Omental fat pad (tissue), 4 donors: ENCODE results near the gene CAPN5. TPM values are rescaled to one million over a fixed set of nuclear protein-coding genes. Genes with fewer than 3 reads are reported as not detected.

ENCODE experiments used
- ATAC-seq: fragments of 150-250 bp; one replicate; pipeline ENCODE4 v1.9.1; 2016; ENCODE audit warnings: mild to moderate bottlenecking, moderate library complexity; ENCODE audit not compliant: low FRiP score
- DNase-seq: peaks from one replicate; pipeline ENCODE4 v3.0.0-alpha.2; 2019; ENCODE audit warnings: low spot score
- total RNA-seq, 4 donors: library from RNA; depleted of rRNA; stranded (reverse); fragments of >200 nt; gene quantifications; one replicate each; pipeline ENCODE4 v1.1.0, GENCODE V29; 2016
- TF ChIP-seq, protein P1 (sequence below), 3 donors: fragments of 450-650 bp; IDR thresholded peaks; one replicate each; pipeline ENCODE4 v1.5.1; 2016 to 2017; ENCODE audit warnings: antibody characterized with exemption in 3 of 3, mild to moderate bottlenecking in 3 of 3, moderate library complexity in 2 of 3

The CAPN5 gene
- total RNA-seq, 4 donors from 2014 or later, result 3.3 to 8.5 (median 4.7) TPM

DNA sequence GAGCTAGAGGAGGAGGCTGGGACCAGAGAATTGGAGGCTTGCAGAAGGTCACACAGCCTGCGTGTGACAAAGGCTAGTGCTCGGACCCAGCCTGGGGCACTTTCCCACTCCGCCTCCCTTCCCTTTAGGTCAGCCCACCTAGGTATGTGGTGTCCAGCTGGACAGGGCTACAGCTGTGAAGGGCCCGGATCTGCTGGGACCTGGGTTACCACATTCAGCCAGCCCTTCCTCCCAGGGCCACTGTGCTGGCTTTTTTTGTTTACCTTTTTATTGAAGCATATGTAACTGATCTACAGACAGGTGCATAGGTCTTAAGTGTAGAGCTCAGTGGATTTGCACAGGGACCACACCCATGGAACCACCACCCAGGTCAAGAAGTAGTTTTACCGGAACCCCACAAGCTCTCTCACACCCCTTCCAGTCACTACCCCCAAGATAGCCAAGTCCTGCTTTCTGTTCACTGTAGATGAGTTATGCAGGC lies 8.7 kb downstream of the CAPN5 start:
- ATAC-seq (no peak), DNase-seq (no peak)
- TF ChIP-seq, protein P1, sequence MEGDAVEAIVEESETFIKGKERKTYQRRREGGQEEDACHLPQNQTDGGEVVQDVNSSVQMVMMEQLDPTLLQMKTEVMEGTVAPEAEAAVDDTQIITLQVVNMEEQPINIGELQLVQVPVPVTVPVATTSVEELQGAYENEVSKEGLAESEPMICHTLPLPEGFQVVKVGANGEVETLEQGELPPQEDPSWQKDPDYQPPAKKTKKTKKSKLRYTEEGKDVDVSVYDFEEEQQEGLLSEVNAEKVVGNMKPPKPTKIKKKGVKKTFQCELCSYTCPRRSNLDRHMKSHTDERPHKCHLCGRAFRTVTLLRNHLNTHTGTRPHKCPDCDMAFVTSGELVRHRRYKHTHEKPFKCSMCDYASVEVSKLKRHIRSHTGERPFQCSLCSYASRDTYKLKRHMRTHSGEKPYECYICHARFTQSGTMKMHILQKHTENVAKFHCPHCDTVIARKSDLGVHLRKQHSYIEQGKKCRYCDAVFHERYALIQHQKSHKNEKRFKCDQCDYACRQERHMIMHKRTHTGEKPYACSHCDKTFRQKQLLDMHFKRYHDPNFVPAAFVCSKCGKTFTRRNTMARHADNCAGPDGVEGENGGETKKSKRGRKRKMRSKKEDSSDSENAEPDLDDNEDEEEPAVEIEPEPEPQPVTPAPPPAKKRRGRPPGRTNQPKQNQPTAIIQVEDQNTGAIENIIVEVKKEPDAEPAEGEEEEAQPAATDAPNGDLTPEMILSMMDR (IDR thresholded peaks at IDR 0.05), result no peak

DNA sequence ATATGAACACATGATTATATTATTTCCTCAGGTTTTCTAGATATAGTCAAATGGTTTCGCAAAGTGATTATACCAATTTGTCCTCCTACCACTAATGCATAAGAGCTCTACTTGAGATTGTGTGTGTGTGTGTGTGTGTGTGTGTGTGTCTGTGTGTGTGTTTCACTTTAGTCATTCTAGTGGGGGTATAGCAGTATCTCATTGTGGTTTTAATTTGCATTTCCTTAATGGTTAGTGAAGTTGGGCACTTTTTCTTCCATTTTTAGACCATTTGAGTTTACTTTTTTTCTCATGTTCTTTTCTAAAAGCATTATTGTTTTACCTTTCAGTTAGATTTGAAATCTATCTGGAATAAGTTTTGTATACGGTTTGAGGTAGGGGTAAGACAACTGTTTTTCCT lies 12.9 kb downstream of the CAPN5 start:
- ATAC-seq (no peak), DNase-seq (no peak)
- TF ChIP-seq, protein P1 (IDR thresholded peaks at IDR 0.05), result no peak

DNA sequence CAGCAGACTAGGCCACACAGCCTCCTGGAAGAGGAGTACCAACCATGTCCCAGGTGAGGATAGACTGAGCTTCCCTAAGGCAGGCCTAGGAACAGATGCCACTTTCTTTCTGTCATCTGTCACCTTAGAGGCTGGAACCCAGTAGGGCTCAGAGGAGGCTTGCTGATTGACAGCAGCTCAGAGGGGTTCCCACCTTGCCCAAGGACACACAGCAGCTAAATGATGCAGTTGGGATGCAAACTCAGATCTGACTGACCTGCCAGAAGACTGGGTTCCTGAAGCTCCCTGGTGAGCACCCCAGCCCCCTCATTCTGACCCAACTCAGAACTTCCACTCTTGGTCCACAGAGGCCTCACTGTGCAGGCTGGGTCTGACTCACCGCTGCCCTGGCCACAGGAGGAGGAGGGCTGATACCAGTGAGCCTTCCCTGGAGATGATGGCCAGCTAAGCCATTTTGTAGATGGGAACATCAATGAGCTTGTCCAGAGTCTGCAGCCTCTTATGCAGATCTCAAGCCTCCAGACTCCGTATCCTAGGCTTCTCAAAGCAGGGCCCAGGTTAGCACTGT lies 14.0 kb downstream of the CAPN5 start:
- no peak for ATAC-seq
- TF ChIP-seq, protein P1 (IDR thresholded peaks at IDR 0.05), result no peak
- peak; percentile 17 for DNase-seq

DNA sequence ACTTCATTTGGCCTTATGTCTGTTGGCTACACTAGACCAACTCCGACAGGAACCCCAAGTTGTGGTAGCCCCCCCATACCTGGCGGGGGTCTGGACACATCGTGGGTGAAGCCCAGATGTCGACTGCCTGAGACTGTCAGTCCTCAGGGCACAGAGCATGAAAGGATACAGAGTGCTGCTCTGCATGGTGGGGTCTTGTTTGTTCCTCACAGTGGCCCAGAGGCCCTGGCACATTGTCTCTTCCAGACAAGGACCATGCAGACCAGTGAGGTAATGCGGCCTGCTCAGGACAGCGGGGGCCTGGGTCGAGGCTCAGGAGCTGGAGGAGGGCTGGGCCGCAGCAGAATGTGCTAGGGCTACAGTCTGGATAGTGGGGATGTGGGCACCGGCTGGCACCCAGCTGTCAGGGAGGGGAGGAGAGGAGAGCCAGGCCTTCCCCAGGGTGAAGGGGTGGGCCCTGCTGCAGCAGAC lies 14.6 kb downstream of the CAPN5 start:
- DNase-seq (peak; percentile 6), ATAC-seq (peak; percentile 26)
- TF ChIP-seq, protein P1 (IDR thresholded peaks at IDR 0.05), result no peak

DNA sequence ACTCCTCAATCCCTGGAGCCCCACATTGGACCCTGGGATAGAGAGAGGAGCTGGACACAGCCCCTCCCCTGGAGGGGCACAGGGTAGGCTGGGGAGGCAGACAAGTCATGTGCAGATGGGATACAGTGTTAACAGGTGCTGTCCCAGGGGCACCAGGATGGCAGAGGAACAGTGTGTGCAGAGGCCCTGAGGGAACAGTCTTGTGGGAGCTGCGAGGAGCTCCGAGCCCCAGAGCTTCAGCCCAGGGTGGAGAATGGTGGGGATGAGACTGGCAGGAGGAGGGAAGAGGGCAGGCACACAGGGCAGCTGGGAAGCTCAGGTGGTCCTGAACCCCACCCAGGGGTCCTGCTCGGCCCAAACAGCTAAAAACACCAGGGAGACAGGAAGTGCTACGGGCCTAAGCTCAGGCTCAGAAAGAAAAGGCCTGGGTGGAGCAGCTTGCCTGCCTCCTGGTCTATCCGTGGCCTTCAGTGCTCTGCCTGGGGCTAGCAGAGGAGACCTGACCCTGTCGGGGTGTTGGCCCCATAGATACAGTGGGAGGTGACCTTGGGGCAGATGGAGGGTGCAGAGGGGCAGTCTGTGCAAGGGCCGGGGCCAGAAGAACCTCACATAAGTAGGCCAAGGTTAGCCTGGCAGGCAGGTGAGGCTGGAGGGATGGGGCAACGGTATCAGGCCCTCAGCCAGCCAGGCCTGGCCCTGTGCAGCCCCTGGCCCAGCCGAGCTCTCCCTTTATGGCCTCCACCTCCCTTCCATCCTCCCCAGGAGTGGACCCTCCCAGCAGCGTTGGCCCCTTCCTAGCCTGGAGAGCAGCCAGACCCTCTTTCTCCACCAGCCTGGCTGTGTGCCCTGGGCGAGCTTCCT lies 15.4 kb downstream of the CAPN5 start:
- peak; percentile 5 for DNase-seq
- TF ChIP-seq, protein P1 (IDR thresholded peaks at IDR 0.05), result no peak
- no peak for ATAC-seq

DNA sequence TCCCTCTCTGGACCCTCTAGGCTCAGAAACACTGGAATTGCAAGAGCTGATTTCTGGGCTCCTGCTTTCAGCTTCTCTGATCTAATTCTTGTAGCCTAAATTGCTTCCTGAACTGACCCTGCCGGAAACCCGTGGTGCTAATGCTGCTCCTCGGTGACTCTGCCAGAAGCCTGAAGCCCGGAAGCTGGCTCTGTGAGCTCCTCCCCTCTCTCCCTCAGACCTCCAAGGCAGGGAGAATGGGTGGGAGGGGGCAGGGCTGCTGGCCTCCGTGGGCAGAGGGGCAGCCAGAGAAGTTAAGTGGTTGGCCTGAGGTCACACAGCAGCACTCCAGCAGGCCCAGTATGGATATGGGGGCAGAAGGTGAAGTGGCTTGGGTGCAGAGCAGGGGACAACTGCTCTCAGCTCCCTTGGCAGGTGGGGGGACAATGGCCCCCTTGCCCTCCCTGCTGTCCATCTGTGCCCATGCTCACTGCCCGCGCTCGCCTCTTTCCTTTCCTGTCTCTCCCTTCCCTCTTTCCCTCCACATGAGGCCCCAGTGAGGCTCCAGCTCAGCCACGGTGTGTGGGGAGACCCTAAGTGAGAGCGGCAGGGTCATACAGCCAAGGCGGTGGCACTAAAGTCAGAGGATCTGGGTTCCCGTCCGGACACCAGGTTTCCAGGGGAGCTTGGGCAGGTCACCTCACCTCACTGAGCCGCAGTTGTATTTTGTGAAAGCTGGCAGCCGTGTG lies 16.2 kb downstream of the CAPN5 start:
- DNase-seq (no peak), ATAC-seq (no peak)
- TF ChIP-seq, protein P1 (IDR thresholded peaks at IDR 0.05), result no peak
